Lower leg skin (tissue), 3 donors: Measurements from ENCODE around the gene LEFTY1.

Experiments
- CTCF ChIP-seq, 3 donors: fragments of 450-650 bp; IDR thresholded peaks; one replicate each; pipeline ENCODE4 v1.5.1; 2016; ENCODE audit warnings: antibody characterized with exemption in 3 of 3, mild to moderate bottlenecking in 3 of 3, moderate library complexity in 2 of 3
- POLR2A ChIP-seq, 2 donors: fragments of 450-650 bp; IDR thresholded peaks; one replicate each; pipeline ENCODE4 v1.6.1; 2016 to 2017; ENCODE audit warnings: antibody characterized with exemption in 2 of 2, mild to moderate bottlenecking in 1 of 2, moderate library complexity in 1 of 2

DNA sequence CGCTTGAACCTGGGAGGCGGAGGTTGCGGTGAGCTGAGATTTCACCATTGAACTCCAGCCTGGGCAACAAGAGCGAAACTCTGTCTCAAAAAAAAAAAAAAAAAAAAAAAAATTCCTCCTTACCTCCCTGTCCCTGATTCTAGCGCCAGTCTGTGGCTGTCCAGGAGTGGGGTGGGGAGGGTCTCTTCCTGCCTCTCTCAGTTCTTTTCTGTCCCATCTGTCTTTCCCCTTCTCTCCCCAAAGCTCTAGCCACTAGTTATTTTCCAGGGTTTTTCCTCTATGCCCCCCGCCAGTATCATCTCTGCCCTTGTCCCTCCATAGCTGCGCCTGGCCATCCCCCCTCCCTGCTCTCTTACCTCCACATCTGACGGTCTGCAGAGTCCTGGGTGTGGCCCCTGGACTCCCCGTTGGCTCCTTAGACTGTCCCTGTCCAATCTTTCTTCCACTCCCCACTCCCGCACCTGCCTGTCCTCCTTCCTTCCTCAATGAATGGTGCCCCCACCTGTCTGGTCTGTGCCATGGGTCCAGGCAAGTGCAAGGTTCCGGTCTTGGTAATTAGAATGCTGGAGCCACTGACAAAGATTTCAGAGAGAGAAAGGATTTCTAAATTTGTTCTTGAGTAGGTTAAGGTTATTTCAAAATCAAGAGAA, 5.2 kb downstream of the LEFTY1 start:
- TF ChIP-seq CTCF (IDR thresholded peaks at IDR 0.05) (no peak), POLR2A (IDR thresholded peaks at IDR 0.05) (no peak)
